GM18951 (cell line): ENCODE results near the gene PRR19.
A peak's percentile ranks its signal among the peaks of the same experiment; 100 is the strongest.

ENCODE experiments used
- POLR2A ChIP-seq: IDR thresholded peaks from 4 replicates; pipeline ENCODE4 v1.6.1; 2011; ENCODE audit warnings: mild to moderate bottlenecking; ENCODE audit not compliant: insufficient read length, insufficient read depth; ENCODE audit errors: extremely low read depth
- in situ Hi-C: fragments of 300-500 bp; cut with MboI; formaldehyde crosslinking; loops from one replicate; pipeline ENCODE4 v1.12.0; 2022; ENCODE audit warnings: low sequenced_read_pairs, mixed read lengths, inconsistent platforms; ENCODE audit not compliant: unreplicated experiment

PRR19 gene

GRCh38 chr19:42284066-42284501 is 17.8 kb upstream of the PRR19 start:
- in situ Hi-C loops, result loop anchor here (25.0 kb wide), 1 partner anchor 172 kb away; no protein-coding TSS in a partner anchor
- TF ChIP-seq POLR2A, result peak; percentile 67

- in situ Hi-C loops, result loop anchor here (25.0 kb wide), 1 partner anchor 172 kb away; no protein-coding TSS in a partner anchor
- TF ChIP-seq POLR2A, result no peak
Observed at GRCh38 chr19:42284591-42285341, 17.2 kb upstream of the PRR19 start.

GRCh38 chr19:42285541-42285941 is 16.4 kb upstream of the PRR19 start:
- in situ Hi-C loops, result loop anchor here (25.0 kb wide), 1 partner anchor 173 kb away; no protein-coding TSS in a partner anchor
- no peak for TF ChIP-seq POLR2A

- TF ChIP-seq POLR2A, result no peak
- in situ Hi-C loops, result loop anchor here (25.0 kb wide), 1 partner anchor 174 kb away; no protein-coding TSS in a partner anchor
Observed at GRCh38 chr19:42285988-42286348, 16.0 kb upstream of the PRR19 start.

DNA sequence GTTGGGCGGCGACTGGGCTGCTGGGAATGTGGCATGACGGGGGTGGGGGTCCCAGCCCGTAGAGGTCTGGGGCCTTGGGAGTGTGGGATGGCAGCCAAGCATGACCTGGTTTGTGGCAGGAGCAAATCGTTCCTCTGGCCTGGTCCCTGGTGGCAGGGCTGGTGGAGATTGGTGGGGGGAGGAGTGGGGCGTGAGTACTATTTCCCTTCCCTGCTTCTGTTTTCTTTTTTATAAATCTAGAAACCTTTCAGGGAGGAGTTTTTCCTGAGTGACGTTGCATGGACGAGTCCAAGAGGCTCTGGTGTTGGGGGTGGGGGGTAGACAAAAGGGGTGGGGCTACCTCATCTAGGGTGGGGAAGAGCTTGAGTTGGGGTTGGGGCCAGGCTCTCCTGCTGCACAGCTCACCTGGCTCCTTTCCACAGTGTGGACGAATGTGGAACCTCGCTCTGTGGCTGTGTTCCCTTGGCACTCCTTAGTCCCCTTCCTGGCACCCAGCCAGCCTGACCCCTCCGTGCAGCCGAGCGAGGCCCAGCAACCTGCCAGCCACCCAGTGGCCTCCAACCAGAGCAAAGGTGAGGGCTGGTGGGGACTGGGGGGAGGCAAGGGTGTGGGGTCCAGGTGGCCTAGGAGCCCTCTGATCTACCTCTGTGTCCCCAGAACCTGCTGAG is 15.4 kb upstream of the PRR19 start:
- TF ChIP-seq POLR2A, result no peak
- in situ Hi-C loops, result loop anchor here (25.0 kb wide), 1 partner anchor 174 kb away; no protein-coding TSS in a partner anchor

GRCh38 chr19:42287017-42287826 is 14.7 kb upstream of the PRR19 start:
- no peak for TF ChIP-seq POLR2A
- in situ Hi-C loops, result loop anchor here (25.0 kb wide), 1 partner anchor 175 kb away; no protein-coding TSS in a partner anchor

DNA sequence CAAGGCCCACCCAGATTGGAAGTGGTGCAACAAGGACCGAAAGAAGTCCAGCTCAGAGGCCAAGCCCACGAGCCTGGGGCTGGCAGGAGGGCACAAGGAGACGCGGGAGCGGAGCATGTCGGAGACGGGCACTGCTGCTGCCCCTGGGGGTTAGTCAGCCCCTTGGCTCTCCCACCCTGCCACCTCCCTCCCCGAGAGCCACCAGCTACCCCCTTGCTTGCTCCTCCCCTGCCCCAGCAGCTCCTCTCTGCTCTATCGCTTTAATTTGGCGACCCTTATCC is 14.2 kb upstream of the PRR19 start:
- TF ChIP-seq POLR2A, result no peak
- in situ Hi-C loops, result loop anchor here (25.0 kb wide), 1 partner anchor 175 kb away; no protein-coding TSS in a partner anchor

GRCh38 chr19:42288387-42288786 is 13.5 kb upstream of the PRR19 start:
- in situ Hi-C loops, result loop anchor here (25.0 kb wide), 1 partner anchor 176 kb away; no protein-coding TSS in a partner anchor
- TF ChIP-seq POLR2A, result no peak

- in situ Hi-C loops, result loop anchor here (25.0 kb wide), 1 partner anchor 177 kb away; no protein-coding TSS in a partner anchor
Observed at GRCh38 chr19:42288881-42289555, 12.9 kb upstream of the PRR19 start.

DNA sequence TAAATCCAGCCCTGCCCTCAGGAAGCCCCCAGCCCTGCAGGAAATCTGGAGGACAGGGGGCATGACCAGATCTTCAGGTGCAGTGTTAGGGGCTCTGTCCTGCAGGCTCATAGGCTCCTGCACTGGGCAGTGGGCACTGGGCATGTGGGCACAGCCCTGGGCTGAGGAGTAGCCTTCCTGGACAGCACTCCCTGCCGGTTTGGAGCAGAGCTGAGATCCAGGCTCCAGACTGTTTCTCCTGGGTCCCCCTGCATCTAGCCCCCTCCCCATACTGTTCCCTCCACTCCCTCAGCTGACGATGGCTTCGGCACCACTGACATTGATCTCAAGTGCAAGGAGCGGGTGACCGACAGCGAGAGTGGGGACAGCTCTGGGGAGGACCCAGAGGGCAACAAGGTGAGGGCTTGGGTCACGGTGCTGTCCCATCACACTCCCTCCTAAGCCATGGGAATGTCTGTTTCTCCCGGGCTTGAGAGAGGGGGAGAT is 12.3 kb upstream of the PRR19 start:
- in situ Hi-C loops, result loop anchor here (25.0 kb wide), 1 partner anchor 177 kb away; no protein-coding TSS in a partner anchor
- TF ChIP-seq POLR2A, result no peak

More at GRCh38 chr19:42288881-42289555, 12.9 kb upstream of the PRR19 start:
- no peak for TF ChIP-seq POLR2A

GRCh38 chr19:42290136-42290522 is 11.8 kb upstream of the PRR19 start:
- in situ Hi-C loops, result loop anchor here (25.0 kb wide), 1 partner anchor 178 kb away; no protein-coding TSS in a partner anchor

More at GRCh38 chr19:42290136-42290522, 11.8 kb upstream of the PRR19 start:
- TF ChIP-seq POLR2A, result no peak
